Measurements from ENCODE around the gene TMC4.
"Not testable (repeated sequence)": the region's sequence is repeated elsewhere in the genome, so short reads cannot be mapped to it uniquely, and the experiment has no call there.

Gene TMC4

DNA sequence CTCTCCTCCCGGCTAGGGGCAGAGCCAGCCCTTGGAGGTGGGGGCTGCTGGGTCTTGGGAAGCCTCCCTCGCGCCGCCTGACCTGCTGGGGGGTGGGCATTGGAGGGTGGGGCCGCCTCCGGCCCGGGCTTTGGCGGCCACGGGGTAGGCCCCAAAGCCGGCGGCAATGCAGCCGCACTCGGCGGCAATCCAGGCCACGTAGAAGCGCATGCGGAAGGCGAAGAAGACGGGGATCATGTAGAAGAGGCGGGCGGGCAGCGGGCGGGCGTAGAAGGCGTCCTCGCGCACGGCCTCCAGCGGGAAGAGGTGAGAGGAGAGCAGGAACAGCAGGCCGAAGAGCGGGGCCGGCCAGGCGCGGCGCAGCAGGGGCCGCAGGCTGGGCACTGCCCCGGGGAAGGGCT lies 7.7 kb upstream of the TMC4 start:
- DNase-seq (ENCODE audit: insufficient read length, low spot score) (no peak), FAIRE-seq (no peak)

DNA sequence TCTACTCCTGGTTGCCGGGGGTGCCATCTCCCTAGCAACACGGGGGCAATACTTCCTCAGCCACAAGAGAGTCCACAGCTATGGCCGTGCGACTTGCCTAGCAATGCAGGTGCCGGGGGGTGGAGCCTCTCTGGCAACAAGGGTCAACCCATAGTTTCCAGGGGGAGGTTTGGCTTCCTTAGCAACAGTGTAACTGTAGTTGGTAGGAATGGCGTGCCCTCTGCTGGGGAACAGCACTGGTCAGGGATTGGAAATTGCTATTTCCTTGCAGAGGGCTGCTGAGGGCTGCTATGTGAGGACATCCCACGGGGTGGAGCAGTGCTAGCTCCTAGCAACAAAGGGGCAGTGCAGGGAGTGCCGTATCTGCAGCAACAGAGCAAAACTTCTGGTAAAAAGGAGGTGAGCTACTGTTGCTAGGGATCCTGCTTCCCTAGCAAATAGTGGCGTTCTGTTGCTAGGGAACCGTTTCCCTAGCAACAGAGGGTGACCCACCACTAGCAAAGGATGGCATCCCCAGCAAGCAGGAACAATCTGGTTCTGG lies 7.0 kb upstream of the TMC4 start:
- no peak for DNase-seq (ENCODE audit: insufficient read length, low spot score)
- no peak for FAIRE-seq

DNA sequence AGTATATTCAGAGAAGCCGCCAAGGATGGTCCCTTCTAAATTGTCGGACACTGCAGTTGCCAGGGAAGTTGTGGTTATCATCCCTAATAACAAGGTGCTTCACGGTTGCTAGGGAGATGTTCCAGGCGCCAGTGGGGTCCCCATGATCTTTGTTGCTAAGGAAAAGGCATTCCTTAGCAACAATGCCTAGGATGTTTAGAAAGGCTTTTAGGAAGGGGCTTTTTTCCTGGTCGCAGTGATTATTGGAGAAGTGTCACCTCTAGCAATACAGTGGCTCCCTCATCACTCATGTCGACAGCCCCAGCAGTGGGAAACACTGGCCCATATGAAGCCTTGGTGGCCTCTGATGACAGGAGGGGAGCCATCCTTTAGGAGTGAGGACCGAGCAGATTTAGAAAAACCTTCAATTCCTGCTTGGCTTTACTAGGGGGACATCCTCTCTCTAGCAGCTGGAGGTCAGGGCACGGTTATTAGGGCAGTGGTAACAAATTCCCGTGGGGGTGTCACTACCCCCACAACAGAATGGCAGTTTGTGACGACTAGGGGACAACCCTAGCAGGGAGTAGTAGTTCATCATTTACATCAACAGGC lies 6.4 kb upstream of the TMC4 start:
- FAIRE-seq, result no peak
- no peak for DNase-seq (ENCODE audit: insufficient read length, low spot score)

DNA sequence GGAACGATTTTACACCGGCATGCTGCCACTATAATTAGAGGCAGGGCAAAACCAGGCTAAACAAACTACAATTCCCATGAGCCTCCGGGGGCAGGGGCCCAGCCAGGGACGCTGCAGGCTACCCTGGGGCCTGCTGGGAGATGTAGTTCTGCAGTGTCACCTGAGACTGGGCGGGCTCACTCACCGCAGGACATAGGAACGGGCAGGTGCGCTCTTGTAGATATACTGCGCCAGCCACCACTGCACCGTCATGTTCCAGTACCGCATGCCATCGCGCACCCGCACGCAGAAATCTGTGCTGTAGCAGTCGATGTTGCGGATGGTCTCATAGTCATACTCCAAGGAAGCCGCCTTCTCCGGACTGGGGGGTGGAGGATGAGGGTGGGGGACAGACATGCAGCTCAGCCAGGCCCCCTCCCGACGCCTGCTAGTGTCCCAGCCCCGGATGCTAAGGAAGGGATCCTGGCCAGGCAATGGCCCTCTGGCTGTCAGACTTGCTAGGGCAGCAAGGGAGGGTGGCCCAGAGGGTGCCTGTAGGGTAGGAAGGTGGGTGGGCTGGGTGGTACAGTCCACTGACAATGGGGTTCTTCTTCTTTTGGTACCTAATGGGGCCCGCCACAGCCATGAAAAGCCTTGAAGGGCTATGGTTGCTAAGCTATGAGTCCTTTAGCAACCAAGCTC lies 5.8 kb upstream of the TMC4 start:
- DNase-seq (ENCODE audit: insufficient read length, low spot score) (no peak), FAIRE-seq (no peak)

DNA sequence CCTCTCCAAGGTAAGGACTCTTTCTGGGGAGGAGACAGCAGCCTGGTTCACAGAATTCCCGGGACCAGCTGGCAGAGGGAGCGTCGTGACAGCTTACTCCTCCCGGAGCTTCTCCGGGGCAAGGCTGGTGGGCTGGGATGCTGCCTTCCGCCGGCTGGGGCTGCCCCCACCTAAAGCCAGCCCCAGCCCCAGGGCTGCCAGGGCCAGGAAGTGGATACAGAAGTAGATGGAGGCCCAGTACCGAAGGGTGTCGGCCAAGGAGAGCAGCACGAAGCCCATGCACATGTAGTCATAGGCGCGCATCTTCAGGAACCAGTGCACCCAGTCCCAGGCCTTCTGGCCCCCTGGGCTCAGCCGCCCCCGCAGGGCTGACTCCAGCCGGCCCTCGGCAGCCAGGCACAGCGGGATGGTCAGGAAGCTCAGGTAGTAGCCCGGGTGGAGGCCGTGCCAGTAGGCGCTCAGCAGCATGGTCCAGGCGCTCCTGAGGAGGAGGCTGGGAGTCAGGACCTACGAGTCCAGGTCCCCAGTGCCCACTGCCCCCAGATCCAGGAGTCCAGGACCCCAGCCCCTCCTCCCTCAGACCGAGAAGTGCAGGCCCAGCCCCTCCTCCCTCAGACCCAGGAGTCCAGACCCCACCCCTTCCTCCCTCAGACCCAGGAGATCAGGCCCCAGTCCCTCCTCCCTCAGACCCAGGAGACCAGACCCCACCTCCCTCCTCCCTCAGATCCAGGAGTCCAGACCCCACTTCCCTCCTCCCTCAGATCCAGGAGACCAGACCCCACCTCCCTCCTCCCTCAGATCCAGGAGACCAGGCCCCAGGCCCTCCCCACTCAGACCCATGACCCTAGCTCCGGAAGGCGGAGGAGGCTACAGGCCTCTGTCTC lies 1.2 kb upstream of the TMC4 start:
- DNase-seq (ENCODE audit: insufficient read length, low spot score), result no peak
- FAIRE-seq, result no peak

DNA sequence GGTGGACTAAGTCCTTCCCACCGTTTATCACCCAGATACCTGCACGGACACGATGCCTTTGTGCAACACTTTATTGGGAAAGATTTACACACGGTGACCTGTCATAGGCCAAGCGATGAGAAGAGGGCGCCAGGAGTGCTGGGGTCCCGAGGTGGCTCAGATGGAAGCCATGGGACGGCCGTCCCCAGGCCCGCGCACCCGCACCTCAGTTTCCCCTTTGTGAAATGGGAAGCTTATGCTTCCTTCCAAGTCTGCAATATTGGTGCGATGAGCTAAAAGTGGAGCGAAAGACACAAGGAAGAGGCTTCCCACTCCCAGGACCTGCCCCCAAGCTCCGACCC lies 369 bp upstream of the TMC4 start:
- FAIRE-seq, result no peak
- no peak for DNase-seq (ENCODE audit: insufficient read length, low spot score)

DNA sequence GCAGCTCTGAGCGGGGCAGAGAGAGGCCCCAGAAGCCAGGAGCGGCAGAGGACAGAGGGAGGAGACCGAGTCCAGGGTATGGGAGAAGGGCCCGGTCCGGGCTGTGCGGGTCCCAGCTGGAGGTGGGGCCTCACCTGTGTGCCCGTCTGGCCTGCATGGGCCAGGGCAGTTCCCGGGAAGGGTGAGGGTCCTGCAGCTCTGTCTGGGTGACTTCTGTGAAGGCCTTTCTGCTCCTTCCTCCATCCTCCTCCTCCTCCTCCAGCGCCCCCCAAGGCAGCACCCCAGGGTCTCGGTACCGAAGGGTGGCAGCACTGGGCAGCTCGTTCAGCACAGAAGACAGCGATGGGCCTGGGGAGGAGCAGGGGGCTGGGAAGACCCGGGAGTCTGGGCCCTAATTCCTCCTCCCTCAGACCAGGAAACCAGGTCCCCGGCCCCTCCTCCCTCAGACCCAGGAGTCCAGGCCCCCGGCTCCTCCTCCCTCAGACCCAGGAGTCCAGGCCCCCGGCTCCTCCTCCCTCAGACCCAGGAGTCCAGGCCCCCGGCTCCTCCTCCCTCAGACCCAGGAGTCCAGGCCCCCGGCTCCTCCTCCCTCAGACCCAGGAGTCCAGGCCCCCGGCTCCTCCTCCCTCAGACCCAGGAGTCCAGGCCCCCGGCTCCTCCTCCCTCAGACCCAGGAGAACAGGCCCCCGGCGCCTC lies 1.1 kb downstream of the TMC4 start:
- FAIRE-seq; DNase-seq (ENCODE audit: insufficient read length, low spot score): not testable (repeated sequence)

DNA sequence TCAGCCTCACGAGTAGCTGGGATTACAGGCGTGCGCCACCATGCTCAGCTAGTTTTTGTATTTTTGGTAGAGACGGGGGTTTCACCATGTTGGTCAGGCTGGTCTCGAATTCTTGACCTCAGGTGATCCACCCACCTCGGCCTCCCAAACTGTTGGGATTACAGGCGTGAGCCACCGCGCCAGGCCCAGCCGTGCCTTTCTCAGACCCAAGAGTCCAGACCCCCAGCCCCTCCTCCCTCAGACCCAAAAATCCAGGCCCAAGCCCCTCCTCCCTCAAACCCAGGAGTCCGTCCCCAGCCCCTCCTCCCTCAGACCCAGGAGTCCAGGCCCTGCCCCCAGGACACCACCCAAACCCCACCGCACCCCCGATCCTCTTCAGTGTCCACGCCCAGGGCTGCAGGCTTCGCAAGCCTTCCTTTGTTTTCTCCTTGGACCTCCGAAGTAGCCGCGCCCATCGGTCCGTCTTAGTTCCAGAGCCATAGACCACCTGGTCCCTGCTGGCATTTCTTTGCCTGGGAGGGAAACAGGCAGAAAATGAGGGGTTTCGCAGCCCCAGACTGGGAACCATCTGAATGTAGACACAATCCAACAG lies 3.7 kb downstream of the TMC4 start:
- no peak for FAIRE-seq
- DNase-seq (ENCODE audit: insufficient read length, low spot score), result no peak

DNA sequence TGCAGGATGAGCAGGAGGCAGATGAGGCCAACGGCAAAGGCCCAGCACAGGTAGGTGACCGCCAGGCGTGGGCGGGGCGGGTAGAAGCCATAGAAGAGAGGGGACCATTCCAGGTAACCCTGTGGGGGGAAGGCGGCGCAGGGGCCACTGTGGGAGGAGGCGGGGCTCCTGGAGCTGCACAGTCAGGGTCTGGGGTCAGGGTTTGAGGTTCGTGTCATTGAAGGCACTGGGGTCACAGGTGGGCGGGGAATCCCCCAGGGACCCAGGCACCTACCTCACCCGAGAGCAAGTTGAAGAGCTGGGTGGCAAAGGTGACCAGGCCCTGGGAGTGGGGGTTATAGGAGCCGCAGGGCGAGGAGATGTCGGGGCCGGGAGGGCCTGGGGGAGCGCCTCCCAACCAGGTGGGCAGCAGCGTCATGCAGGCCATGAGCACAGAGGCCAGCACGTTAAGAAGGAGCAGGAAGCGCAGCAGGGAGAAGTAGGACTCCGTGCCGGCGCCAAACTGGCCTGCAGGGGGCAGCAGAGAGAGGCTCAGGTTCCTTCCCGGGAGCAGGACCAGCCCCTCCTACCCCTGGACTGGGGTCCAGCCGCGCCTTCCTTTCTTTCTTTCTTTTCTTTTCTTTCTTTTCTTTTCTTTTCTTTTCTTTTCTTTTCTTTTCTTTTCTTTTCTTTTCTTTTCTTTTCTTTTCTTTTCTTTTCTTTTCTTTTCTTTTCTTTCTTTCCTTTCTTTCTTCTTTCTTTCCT lies 4.6 kb downstream of the TMC4 start:
- FAIRE-seq (peak; percentile 92), DNase-seq (ENCODE audit: insufficient read length, low spot score) (peak; percentile 95)

DNA sequence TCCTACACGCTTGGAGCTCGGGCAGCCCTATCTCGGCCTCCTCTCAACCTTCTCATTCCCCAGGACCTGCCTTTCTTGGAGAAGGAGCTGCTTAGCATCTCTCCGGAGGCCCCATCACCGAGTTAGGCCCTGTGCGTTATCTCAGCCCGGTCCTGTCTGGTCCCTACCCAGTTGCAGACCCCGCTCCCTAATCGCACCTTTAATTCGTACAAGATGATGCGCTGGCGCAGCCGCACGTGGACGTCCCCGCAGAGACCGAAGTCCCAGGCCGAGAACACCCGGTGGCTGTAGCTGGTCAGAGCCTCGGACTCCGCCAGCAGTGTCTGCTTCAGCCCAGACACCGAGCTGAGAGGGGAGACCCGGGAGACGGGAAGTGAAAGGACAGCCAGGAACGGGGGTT lies 7.7 kb downstream of the TMC4 start:
- FAIRE-seq, result no peak
- DNase-seq (ENCODE audit: insufficient read length, low spot score), result no peak

DNA sequence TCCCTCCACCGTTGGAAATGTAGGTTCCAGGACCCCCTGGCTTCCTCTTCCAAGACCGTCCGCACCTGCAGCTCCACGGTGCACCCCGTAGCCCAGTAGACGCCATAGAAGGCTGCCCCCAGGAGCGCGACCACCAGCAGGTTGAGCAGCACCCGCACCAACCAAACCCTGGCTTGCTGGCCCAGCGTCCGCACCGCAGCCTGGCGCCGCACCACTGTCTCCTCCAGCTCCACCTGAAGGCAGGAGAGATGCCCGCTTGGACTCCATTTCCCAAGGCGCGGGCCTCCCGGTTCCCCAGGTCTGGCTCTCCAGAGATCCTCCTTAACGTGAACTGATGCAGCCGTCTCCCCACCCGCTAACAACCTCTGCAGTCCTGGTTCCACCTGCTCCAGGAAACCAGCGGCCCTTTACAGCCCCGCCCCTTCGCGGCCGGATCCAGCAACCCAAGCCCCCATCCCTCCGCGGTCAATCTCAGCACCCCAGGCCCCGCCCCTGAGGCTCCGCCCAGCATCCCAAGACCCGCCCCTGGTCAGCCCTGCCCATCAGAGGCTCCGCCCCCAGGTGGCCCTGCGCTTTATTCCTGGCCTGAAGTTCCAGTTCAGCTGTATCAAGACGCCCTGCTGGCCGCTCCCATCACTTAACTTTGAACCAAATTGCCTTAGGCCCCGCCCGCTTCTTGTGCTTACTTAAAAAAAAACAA lies 8.4 kb downstream of the TMC4 start:
- no peak for DNase-seq (ENCODE audit: insufficient read length, low spot score)
- FAIRE-seq, result no peak

DNA sequence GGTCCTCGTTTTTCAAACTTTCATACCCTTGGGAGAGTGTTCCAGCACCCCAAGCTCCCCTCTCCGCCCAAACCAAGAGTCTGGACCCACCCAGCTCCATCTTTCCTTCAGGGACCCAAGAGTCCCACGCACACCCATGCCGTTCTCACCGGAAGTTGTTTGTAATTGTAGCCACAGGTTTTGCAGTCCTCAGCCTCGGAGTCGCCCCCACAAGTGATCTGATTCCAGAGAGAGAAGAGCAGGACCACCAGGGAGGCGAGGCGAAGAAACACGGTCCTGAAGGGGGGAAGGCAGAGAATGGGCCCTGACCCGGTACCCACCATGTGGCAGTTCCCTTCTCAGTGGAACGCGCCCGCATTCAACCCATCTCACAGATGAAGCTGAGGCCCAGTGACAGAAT lies 10.1 kb downstream of the TMC4 start:
- DNase-seq (ENCODE audit: insufficient read length, low spot score) (no peak), FAIRE-seq (no peak)

DNA sequence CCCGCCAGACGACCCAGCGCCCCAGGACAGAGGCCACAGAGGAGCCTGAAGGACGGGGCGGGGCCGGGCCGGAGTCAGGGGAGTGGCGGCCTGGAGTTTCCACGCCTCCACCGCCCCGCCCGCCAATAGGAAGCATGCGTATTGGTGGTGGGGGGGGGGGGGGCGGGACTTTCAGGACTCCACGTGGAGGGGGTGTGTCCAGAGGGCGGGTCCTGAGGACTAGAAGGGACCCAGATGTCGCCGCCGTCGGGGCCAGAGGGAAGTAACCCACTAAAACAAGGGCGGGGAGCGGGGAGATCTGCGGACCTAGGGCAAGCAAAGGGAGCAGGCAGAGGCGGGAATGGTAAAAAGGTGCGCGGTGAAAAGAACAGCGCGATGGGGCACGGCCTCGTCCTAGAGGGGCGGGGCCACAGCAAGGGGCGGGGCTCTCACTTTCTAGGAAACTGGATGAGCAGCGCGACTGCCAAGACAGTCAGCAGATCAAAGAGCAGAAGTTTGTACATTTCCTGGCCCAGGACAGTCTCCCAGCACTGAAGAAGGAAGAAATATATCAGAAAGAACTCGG lies 10.6 kb downstream of the TMC4 start:
- peak; percentile 40 for FAIRE-seq

DNA sequence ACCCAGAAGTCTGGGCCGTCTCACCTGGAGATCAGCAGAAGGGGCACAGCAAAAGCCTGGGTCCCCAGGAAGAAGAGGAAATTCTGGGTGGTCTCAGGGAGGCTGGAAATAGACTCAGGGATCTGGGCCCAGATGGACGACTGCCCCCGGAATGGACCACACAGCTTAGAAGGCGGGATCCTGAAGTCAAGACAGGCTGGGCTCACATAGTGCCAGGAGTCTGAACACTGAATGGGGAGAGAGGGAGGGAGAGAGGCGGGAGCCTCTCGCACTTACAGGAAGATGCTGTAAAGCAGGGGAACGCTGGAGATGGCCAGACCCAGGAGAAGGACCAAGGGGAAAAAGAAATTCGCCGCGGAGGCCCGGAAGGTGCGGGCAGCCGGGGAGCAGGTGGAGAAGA lies 12.1 kb downstream of the TMC4 start:
- no peak for FAIRE-seq

More for the DNA sequence above, 10.6 kb downstream of the TMC4 start:
- no peak for DNase-seq (ENCODE audit: insufficient read length, low spot score)

DNA sequence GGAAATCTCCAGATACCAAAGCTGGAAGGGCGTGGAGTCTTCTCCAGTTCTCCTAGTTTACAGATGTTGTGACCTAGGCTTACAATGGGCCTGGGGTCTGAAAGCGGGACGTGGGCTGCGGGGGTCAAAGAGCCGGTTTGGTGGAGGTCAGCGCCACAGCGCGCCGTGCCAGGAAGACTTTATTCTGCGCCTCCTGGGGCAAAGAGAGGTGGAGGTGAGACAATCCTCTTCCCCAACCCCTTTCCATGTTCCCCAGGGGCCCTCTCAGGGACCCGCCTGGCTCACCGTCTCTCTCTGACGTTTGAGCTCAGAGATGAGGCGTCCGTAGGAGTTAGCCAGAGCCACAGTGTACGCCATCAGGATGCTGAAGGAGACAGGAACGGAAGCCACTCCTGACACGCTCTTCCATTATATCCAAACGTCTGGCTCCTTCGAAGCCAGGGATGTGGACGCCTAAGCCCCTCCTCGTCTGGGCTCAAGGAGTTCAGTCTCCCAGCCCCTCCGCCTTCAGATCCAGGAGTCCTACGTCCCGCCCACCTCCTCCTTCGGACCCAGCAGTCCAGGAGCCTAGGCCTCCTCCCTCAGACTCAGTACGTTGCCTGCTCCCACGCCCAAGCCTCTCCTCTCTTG lies 12.7 kb downstream of the TMC4 start:
- DNase-seq (ENCODE audit: insufficient read length, low spot score), result no peak
- FAIRE-seq, result no peak

More for the DNA sequence above, 12.1 kb downstream of the TMC4 start:
- no peak for DNase-seq (ENCODE audit: insufficient read length, low spot score)

DNA sequence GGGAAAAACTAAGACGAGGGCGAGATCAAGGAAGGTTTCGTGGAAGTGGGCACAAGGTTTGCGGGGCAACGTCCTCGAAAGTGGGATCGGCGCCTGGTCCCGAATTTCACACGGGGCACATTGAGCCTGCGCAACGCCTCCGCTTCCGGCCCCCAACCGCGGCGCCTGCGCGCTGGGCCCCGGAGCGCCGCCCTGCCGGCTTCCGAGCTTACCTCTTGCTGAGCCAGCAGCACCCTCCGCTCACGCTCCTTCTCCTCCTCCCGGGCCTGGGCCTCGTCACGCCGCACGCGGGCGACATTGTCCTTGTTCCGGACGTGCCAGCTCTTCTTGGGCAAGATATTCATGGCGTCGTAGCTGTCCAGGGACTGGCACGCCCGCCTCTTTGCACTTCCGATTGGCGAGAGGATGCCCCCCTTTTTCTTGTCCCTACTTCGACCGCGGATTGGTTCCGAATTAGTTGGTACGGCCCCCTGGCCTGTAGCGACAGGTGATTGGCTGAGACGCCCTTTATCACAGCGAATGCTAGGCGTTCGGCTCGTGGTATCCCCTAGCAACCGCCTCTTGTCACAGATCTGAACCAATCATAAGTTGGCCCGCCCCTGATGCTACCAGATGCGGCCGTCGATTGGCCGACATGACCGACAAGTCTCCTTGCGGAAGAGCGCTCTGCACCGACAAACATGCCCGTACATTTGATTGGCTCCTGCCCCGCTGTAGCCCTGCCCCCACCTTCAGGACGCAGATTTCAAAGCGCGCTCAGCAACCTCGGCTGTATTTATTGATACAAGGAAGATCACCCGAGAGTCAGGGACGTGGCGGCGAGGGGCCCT lies 13.4 kb downstream of the TMC4 start, which contains the start of gene LENG1:
LENG1 (minus strand) TSS at position 370 of the 830 bp plus-strand sequence; CDS start at position 344, 26 bp downstream.
- peak; percentile 100 for FAIRE-seq
- peak; percentile 97 for DNase-seq (ENCODE audit: insufficient read length, low spot score)

DNA sequence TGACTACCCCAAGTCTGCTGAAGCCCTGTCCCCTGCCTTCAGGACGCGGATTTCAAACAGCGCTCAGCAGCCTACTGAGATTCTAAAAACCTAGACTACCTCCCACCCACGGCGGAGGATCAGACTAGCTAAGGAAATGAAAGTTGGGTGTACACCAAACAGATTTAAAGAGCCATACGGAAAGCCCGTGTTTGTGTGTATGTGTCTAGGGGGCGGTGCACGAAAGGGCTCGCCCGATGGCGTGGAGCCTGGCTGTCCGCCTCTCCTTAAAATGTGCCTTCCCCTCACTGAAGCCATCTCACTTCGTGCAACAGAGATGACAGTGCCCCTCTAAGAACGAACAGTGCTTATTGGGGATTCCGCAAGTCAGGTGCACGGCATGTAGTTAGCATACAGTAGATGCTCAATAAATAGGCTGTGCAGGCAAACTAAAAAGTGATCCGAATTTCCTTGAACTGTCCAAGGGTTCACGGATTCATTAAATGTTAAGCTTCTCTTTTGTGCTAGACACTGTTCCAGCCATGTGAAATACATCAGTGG lies 14.1 kb downstream of the TMC4 start:
- FAIRE-seq (no peak), DNase-seq (ENCODE audit: insufficient read length, low spot score) (no peak)

Measured in GM19239 (cell line).